Germinal center (tissue), 1 donor: Measurements from ENCODE around the gene GIPC2.
"Not testable (repeated sequence)": the region's sequence is repeated elsewhere in the genome, so short reads cannot be mapped to it uniquely, and the experiment has no call there.

Source experiments
- DNase-seq: peaks from one replicate; pipeline ENCODE4 v3.0.0; 2012; ENCODE audit warnings: mixed read lengths, low spot score

The GIPC2 gene

DNA sequence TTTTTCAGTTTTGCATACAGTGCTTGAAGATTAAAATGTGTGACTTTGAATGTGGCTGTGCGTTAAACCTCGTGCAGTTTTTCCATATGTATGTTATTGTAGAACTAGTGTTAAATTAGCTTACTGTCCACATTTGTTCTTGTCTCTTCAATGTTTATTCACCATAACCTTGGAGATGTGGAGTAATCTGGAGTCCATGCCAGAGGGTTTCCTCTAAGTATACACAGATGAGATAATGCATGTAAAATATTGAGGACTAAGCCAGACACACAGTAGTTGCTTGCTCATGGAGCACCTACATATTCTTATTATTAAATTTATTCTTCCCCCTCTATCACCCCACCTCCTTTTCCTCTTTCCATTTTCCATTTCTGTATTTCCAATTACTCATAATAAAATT lies 7.7 kb upstream of the GIPC2 start:
- no peak for DNase-seq

DNA sequence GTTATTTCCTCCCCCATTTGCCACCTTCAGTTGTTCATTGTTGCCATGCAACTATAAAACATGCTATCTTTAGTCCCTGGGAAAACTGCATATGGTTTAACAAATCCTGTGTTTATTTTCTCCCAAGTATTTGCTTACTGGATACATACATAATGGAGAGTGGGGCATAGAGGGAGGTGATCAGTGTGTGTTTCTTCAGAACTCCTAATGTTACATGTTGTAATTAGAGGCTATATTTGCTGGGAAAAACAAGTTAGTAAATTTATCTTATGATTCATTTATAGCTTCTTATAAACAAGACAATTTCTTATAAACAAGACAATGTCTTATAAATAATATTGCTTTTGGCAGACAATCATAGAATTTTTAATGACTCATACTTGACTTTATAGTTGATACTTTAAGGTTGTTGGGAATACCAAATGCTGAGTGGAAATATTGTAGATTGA lies 7.3 kb upstream of the GIPC2 start:
- no peak for DNase-seq

DNA sequence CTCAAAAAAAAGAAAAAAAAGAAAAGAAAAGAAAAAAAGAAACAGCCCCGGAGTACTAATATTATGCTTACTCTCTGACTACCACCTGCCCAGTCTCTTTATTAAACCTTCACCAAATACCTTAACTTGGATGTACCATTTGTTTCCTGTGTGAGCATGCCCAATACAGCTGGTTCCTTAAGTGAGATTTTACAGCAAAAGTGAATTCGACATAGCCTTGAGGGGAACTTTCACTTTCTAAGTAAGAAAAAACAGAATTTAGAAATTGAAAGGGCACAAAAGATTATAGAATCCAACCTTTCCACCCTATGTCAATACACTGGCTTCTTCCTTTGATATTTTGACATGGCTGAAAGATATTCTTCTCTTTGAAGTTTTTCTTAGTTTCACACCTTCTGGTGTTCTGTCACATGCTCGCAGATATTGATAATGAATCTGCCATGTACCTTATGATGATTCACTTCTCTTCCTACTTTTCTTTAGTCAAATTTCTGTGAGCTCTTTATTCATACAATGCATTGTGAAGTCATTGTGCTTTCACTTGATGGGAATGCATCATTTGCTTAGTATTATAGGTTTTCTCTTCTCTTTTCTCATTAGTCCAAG lies 5.2 kb upstream of the GIPC2 start:
- no peak for DNase-seq

DNA sequence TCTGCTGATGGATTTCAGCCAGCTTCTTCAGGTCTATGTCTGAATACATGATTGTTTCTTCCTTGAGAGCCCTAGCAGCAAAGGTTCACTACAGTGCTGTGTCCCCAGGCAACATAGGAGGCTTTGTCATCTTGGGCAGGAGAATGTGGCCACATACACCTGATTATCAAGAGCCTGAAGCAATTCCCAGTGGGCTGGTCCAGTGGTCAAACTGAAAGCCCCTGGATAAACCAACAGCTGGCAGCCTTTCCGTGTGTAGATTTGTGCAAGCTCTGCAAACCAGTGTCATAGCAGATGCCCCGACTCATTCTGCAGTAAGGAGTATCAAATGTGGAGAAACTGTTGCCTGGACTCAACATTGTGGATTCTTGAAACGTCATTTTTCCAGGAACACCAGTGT lies 2.3 kb upstream of the GIPC2 start:
- no peak for DNase-seq

DNA sequence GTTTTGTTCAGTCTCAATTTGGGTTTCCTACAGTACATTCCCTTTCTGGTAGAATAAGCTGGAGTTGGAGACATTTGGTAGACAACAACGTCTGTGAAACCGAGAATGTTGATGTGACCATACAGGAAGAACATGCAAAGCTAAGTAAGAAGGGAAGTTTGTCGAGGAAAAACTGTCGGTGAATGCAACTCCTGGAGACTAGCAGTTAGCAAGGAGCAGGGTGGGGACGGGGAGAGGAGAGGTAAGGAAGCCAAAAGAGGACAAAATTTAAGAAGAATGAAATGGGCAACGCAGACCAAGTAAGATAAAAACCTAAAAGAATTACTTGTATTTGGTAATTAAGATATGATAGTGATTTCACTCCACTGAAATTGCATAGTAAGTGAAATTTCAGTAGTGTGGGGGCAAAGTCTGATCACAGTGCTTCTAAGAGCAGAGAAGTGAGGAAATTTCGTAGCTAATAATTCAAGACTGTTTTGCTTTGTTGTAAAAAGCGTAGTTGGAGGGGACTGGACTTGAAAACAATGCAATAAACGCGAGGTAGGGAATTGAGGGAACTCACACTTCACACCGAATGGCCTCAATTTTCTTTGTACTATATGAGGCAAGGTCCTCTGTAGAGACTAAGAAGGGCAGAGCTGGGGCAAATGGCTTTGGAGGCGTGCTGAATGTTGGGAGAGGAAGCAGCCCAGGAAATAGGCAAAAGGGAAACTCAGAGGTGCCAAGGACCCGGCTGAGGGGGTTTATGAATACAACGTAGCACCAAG lies 787 bp upstream of the GIPC2 start:
- DNase-seq: no peak

DNA sequence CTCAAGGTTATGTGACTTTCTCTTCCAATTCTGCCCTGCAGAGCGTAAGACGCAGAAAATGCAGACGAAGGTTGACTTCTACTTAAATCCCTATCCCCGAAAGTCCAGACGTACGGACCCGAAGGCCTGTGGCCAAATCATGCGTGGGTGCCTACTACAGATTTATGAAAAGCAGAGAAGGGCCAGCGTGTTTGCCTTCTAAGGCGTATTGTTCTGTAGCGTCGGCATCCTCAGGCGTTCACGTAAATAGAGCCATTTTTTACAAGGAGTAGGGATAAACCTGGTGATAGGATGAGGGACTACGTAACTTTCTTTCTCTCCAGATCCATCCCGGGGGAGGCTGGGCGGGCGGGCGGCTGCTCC lies 222 bp upstream of the GIPC2 start:
- DNase-seq: no peak

DNA sequence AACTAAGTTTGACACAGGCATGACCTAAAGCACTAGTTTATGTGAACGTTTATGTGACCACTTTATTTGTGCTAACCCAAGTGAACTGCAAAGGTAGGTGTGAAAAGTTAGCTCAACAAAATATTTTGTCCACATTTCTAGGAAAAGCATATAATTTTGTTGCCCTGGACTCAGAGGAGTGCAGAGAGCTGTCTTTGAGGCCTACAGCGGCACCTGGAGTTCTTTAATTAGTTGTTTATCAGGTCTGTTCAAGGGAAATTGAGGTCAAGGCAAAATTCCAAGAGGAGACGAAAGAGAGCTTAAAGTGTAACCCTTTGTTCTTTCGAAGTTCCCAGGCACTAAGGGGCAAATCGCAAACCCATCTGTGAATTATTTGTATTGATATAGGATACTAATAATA lies 1.3 kb downstream of the GIPC2 start:
- DNase-seq: no peak

DNA sequence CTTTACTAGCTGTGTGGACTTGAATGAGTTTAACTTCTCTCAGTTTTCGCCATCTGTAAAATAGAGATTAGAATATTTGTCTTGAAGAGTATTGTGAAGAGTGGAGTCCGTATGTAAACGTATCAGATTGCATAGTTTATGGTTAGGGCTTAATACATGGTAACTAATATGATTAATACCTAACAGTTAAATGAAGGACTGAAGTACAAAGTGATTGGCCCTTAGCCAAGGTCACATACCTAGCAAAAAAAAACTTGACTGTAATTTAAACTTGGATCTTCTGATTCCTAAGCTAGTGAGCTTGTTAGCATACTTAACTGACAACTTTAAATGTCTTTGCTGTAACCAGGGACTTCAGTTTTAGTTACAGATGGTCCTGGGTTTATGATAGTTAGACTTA lies 1.9 kb downstream of the GIPC2 start:
- DNase-seq: no peak

DNA sequence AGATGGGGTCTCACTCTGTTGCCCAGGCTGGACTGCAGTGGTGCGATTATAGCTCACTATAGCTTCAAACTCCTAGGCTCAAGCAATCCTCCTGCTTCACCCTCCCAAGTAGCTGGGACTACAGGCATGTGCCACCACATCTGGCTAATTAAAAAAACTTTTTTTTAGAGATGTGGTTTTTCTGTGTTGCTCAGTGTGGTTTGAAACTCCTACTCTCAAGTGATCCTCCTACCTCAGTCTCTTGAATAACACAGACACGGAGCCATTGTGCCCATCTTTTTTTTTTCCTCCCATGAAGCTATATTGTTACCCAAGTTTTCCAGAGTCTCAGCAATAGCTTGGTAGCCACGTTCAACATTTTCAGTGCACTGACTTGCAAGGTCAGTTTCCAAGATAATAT lies 2.7 kb downstream of the GIPC2 start:
- no peak for DNase-seq

DNA sequence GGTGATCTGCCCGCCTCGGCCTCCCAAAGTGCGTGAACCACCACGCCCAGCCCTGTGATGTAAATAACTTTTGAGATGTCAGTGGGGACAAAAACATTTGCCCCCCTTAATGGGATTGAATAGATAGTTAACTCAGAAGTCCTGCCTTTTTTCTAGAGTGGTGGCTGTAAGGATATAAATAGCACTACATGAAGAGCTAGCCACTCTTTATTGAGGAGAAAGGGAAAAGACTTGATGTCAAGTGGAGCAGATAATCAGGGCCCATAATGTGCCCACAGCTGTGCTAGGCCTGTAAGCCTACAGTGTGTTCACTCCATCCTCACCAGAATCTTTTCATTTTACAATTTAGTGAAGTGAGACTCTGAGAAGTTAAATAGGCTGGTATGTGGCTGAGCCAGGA lies 3.6 kb downstream of the GIPC2 start:
- DNase-seq: no peak

DNA sequence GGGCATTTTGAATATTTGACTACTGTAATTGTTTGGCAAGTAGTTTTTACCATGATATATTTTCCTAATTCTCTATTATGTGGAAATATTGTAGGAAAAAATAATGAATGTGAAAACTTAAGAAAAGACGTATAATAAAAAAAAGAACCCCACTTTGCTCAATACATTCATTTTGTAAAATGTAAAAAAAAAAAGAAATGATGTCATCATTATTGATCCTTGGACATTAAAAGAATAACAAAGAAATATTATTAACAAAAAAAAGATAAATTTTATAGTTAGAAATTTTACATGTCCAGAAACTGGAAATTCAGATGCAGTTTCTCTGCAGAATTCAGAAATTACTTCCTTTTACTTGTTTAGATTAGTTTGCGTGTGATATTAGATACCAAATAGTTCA lies 5.2 kb downstream of the GIPC2 start:
- DNase-seq: no peak

DNA sequence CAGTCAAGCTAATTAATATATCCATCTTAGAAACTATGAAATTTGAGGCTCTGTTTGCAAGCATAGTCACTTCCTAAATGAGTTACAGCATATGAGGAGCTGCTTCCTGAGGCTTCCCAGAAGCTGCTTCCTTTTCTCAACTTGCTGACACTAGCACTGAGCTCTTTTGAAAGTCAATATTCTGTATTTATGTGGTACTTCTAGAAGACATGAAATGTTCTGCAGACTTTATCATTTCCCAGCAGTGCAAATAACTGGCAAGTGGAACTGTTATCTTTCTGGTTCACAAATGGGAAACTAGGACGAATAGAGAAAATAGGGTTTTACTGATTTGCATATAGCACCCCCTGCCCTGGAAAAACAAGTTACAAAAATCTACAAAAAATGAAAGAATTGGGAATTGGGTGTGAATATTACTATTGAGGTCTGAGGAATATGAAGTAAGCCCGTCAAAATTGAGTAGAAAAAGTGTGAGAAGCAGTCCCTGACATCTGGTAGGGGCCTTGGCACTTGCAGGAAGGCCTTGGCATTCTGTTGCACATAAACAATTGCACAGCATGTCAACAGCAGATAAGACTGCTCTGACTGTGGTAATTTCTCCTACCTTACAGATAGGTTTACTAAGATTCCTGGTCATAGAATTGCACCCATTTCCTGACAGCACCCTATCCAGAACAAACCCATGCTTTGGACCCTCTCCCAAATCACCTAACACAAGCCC lies 7.1 kb downstream of the GIPC2 start:
- DNase-seq: no peak

DNA sequence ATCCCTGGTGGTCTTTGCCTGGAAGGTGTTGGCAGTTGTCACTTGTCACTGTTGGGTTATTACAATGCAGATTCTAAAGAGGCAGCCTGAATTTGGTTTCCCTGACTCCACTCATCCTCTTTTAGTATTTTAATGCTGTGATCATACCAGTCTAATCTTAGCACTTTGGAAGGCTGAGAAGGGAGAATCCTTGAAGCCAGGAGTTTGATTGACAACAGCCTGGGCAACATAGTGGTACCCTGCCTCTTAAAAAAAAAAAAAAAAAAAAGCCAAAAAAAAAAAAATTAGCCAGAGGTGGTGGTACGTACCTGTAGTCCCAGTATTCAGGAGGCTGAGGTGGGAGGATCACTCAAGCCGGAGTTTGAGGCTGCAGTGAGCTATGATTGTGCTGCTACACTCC lies 7.7 kb downstream of the GIPC2 start:
- DNase-seq: no peak

DNA sequence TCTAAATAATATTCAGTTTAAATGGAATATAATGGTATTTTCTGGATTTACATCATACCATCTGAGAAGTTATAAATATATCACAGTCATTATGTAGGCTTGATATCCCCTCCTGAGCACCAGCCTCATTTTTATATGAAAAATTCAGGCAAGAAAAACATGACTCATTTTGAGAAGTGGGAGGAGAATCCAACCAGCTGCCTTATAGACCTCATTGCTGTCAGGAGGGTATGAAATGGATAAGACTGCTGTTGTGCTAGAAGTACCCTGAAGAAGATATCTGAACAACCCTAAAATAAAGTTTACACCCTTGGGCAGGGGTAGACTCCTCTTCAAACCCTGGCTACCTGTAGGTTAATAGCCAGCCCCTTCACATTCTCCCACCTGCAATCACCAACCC lies 8.8 kb downstream of the GIPC2 start:
- DNase-seq: no peak

DNA sequence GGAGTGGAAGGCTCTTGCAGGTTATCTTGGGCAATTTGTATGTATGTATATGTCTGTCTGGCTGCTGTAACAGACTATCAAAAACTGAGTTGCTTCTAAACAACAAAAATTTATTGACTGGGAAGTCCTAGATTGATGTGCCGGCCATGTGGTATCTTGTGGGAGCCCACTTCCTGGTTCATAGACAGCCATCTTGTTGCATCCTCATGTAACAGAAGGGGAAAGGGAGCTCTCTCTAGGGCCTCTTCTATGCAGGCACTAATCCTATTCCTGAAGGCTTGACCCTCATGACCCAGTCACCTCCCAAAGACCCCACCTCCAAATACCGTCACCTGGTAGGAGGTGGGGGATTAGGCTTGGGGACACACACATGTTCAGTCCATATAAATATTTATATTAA lies 9.2 kb downstream of the GIPC2 start:
- no peak for DNase-seq

DNA sequence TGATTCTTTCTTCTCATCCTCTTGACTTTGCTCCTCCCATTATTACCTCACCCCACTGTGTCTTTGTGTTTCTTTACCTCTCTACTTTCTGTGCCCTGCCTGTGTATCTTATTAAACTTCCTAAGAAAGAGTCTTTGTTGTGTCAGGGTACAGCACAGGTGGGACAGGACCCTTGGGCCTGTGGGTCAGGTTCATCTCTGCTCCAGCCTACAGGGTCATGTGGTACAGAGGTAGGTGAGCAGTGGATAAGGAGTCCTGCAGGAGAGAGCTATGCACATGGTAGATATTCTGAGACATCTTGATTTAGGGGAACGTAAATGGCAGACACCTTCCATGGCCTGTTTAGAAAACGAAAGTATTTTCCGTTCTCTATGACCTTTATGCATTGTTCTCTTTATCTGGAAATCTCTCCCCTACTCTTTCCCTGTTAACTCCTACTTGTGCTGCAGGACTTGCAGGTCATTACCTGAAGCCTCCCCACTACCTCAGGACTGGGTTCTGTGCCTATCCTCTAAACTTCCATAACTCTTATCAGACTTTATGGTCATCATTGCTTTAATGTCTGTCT lies 9.9 kb downstream of the GIPC2 start:
- no peak for DNase-seq

DNA sequence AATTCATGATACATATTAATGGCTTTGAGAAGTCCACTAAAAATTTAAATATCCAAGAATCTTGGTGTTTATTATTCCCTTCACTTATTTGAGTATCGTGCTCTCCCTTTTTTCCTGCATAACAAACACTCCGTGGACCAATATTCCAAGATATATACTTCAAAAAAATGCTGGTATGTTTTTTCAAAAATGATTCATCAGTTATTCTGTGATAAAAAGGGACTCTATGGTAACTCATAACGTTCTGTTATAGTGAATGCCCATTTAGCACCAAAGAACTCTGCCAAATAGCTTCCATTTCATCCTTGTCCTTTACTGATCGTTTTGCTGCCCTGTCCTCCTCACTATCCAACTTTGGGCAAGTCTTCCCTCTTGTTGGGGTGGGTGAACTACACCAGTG lies 12.9 kb downstream of the GIPC2 start:
- no peak for DNase-seq

DNA sequence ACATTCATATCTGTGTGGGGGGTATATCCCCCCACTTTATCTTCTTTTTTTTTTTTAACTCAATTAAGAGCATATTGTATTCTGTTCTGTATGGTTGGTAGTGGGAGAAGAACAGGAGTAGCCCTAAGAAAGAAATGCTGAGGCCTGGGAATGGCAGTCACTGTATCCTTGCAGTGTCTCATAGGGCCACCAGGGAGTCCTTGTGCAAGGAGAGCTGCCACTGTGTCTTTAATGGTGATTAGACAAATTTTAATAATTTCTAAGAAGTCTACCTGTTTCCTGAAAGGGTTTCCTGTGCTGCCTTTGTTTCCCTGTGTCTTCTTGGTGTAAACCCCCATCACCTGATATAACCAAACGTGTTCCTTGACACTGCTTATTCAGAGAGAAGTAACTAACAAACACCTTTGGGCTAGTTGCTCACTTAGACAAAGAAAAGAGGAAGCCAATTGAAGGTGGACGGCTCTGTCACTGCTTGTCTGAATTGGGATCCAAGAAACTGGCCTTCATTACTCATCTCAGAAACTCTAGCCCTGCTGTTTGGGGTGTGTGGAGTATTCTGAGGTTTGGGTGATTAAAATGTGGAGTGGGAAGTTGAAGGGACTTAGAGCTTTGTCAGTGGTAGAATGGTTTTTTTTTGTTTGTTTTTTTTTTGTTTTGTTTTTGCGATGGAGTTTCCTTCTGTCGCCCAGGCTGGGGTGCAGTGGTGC lies 15.2 kb downstream of the GIPC2 start:
- DNase-seq: no peak

DNA sequence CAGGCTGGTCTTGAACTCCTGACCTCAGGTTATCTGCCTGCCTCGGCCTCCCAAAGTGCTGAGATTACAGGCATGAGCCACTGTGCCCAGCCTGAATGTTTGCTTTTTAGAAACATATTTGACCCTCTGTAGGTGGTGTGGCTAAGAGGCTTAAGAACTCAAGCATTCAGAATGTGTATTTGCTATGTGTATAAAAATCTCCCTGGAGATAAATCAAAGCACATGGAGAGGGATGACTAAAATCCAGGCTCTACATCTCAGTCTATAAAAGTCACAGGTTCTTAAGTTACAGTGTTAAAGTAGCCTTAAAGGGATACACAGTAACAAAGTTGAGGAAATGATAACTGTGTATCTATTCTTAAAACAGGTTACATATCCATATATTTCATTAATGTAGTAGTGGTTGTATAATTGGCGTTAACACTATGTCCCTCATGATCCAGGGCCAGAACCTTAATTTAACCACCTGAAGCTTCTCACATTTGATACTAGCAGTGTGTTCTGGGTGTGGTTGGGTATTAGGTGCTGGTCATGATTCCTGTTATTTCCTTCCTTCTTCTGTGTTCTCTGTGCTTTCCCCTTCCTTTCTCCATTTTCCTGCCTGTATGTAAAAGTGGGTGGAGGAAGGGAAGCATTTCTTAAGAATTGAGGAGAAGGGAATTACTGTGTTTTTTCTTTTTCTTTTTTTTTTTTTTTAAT lies 16.2 kb downstream of the GIPC2 start:
- DNase-seq: no peak

DNA sequence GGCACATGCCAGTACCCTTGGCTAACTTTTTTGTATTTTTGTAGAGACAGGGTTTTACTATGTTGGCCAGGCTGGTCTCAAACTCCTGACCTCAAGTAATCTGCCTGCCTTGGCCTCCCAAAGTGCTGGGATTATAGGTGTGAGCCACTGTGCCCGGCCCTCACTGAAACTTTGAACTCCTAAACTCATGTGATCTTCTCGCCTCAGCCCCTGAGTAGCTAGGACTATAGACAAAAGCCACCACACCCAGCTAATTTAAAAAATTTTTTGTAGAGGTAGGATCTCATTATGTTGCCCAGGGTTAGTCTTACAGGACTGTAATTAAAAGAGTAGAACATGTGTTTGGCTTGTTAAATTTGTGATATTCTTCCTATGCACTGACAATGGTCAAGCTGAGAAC lies 19.1 kb downstream of the GIPC2 start:
- DNase-seq: not testable (repeated sequence)

DNA sequence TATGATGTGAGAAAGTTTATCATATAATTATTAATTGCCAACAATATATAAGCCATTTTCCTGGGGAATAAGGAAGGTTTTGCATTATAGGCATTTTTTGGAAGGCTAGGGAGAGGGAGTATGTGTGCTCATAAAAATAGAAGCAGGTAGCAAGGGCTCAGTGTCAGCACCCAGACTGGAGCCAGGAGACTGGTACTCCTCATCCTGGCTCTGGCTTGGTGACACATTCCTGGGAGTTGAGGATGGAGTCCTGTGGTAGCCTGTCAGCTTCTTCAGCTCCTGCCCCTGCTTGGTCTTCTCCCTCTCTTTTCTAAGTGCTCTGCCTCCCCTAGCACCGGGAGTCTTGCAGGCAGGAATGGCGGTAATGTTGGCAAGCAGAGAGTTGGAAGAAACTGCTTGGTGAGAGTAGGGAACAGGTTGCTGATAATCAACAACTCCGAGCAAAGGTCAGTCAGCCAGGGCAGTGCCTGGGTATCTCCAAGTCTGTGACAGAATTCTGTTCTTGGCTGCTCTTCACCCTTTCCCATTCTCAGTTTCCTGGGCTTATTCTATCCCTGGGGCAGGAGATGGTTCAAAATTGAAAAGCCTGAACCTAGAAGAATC lies 23.0 kb downstream of the GIPC2 start:
- DNase-seq: no peak
